Skeletal muscle tissue (tissue), 4 donors: ENCODE measurements around the gene ACER3. TPM values are rescaled to one million over a fixed set of nuclear protein-coding genes. Genes with fewer than 3 reads are reported as not detected.
A peak's percentile ranks its signal among the peaks of the same experiment; 100 is the strongest.
"Not testable (repeated sequence)": the region's sequence is repeated elsewhere in the genome, so short reads cannot be mapped to it uniquely, and the experiment has no call there.

Experiments used
- H3K27ac ChIP-seq: one replicate; pipeline ENCODE4 v1.7.0; 2013; ENCODE audit warnings: mild to moderate bottlenecking, low read depth, low read length, inconsistent platforms
- H3K27me3 ChIP-seq, 3 donors: one replicate each; pipeline ENCODE4 v1.7.0; 2013; ENCODE audit warnings: low read length in 3 of 3; ENCODE audit not compliant: control insufficient read depth in 3 of 3, insufficient read depth in 3 of 3
- H3K36me3 ChIP-seq, 3 donors: one replicate each; pipeline ENCODE4 v1.7.0; 2013; ENCODE audit warnings: low read length in 3 of 3; ENCODE audit not compliant: control insufficient read depth in 3 of 3, insufficient read depth in 3 of 3
- H3K4me1 ChIP-seq, 3 donors: one replicate each; pipeline ENCODE4 v1.7.0; 2013; ENCODE audit warnings: low read length in 3 of 3, mild to moderate bottlenecking in 3 of 3; ENCODE audit not compliant: control insufficient read depth in 3 of 3, insufficient read depth in 3 of 3
- H3K4me3 ChIP-seq, 3 donors: one replicate each; pipeline ENCODE4 v1.7.0; 2013; ENCODE audit warnings: low read length in 3 of 3
- H3K9ac ChIP-seq, 3 donors: one replicate each; pipeline ENCODE4 v1.7.0; 2013; ENCODE audit warnings: low read length in 3 of 3, mild to moderate bottlenecking in 3 of 3, moderate library complexity in 2 of 3, low read depth in 1 of 3
- H3K9me3 ChIP-seq, 3 donors: one replicate each; pipeline ENCODE4 v1.7.0; 2013; ENCODE audit warnings: low read length in 3 of 3; ENCODE audit not compliant: control insufficient read depth in 3 of 3
- total RNA-seq: library from RNA; depleted of rRNA; stranded (reverse); fragments of >200 nt; gene quantifications from one replicate; pipeline ENCODE4 v1.2.3, GENCODE V29; 2014
- donor health status: Osteomylitis.

The ACER3 gene
- total RNA-seq, 1 donor from 2014 or later, result 7.3 TPM

GRCh38 chr11:77039491-77040400 lies 179.0 kb downstream of the ACER3 start:
- Histone ChIP-seq H3K27ac (no peak overlapping the region), H3K4me1 (peaks cover 9 to 13% (median 10%) of the 10 kb centered on the region in 3 donors), H3K9ac (no peak overlapping the region), H3K27me3 (peaks cover 46 to 69% (median 66%) of the 10 kb centered on the region in 3 donors), H3K36me3 (no peaks in the 10 kb centered on the region), H3K9me3 (no peaks in the 10 kb centered on the region), H3K4me3 (peak overlapping the region in 2 of 3 donors; percentile 40 to 54)

- Histone ChIP-seq H3K9me3 (no peaks in the 10 kb centered on the region), H3K36me3 (no peaks in the 10 kb centered on the region), H3K4me3 (peak overlapping the region in 1 of 3 donors; percentile 22), H3K27me3 (peaks cover 46 to 72% (median 70%) of the 10 kb centered on the region in 3 donors), H3K9ac (no peak overlapping the region), H3K4me1 (peaks cover 9 to 13% (median 10%) of the 10 kb centered on the region in 3 donors), H3K27ac (no peak overlapping the region)
Observed at GRCh38 chr11:77040401-77040777, 179.7 kb downstream of the ACER3 start.

GRCh38 chr11:77040889-77041288 lies 180.2 kb downstream of the ACER3 start:
- H3K9me3 ChIP-seq, result no peaks in the 10 kb centered on the region
- no peak overlapping the region for H3K9ac ChIP-seq
- peaks cover 47 to 77% (median 72%) of the 10 kb centered on the region in 3 donors for H3K27me3 ChIP-seq
- peaks cover 9 to 13% (median 13%) of the 10 kb centered on the region in 3 donors for H3K4me1 ChIP-seq
- H3K4me3 ChIP-seq, result no peak overlapping the region
- no peak overlapping the region for H3K27ac ChIP-seq
- H3K36me3 ChIP-seq, result no peaks in the 10 kb centered on the region

- H3K9me3 ChIP-seq, result no peaks in the 10 kb centered on the region
- H3K4me3 ChIP-seq, result no peak overlapping the region
- peaks cover 48 to 68% (median 67%) of the 10 kb centered on the region in 3 donors for H3K27me3 ChIP-seq
- H3K36me3 ChIP-seq, result no peaks in the 10 kb centered on the region
- H3K27ac ChIP-seq, result no peak overlapping the region
- no peak overlapping the region for H3K9ac ChIP-seq
- peaks cover 10 to 13% (median 13%) of the 10 kb centered on the region in 3 donors for H3K4me1 ChIP-seq
Observed at GRCh38 chr11:77042111-77042726, 181.5 kb downstream of the ACER3 start.

GRCh38 chr11:77044356-77044755 lies 183.6 kb downstream of the ACER3 start:
- H3K9me3 ChIP-seq, result no peaks in the 10 kb centered on the region
- H3K27ac ChIP-seq, result no peak overlapping the region
- no peak overlapping the region for H3K4me3 ChIP-seq
- peaks cover 11 to 12% (median 11%) of the 10 kb centered on the region in 3 donors for H3K4me1 ChIP-seq
- no peaks in the 10 kb centered on the region for H3K36me3 ChIP-seq
- peaks cover 33 to 55% (median 53%) of the 10 kb centered on the region in 3 donors for H3K27me3 ChIP-seq
- H3K9ac ChIP-seq, result no peak overlapping the region

GRCh38 chr11:77044886-77045285 lies 184.2 kb downstream of the ACER3 start:
- Histone ChIP-seq H3K27me3 (peaks cover 27 to 50% (median 48%) of the 10 kb centered on the region in 3 donors), H3K36me3 (no peaks in the 10 kb centered on the region), H3K4me1 (peaks cover 6 to 7% (median 6%) of the 10 kb centered on the region in 3 donors), H3K4me3 (no peak overlapping the region), H3K9me3 (no peaks in the 10 kb centered on the region), H3K9ac (no peak overlapping the region), H3K27ac (no peak overlapping the region)

- no peaks in the 10 kb centered on the region for H3K36me3 ChIP-seq
- peaks cover 0 to 4% (median 2%) of the 10 kb centered on the region in 3 donors for H3K4me1 ChIP-seq
- no peaks in the 10 kb centered on the region for H3K9me3 ChIP-seq
- H3K27me3 ChIP-seq, result peaks cover 15 to 38% (median 36%) of the 10 kb centered on the region in 3 donors
- no peak overlapping the region for H3K4me3 ChIP-seq
- no peak overlapping the region for H3K27ac ChIP-seq
- no peak overlapping the region for H3K9ac ChIP-seq
Observed at GRCh38 chr11:77046060-77046501, 185.4 kb downstream of the ACER3 start.

GRCh38 chr11:77047007-77047927 lies 186.5 kb downstream of the ACER3 start:
- peaks cover 0 to 4% (median 2%) of the 10 kb centered on the region in 3 donors for H3K4me1 ChIP-seq
- H3K27ac ChIP-seq, result no peak overlapping the region
- peak overlapping the region in 1 of 3 donors; percentile 50 for H3K9ac ChIP-seq
- peaks cover 10 to 27% (median 26%) of the 10 kb centered on the region in 3 donors for H3K27me3 ChIP-seq
- peak overlapping the region in 2 of 3 donors; percentile 47 to 65 for H3K4me3 ChIP-seq
- no peaks in the 10 kb centered on the region for H3K9me3 ChIP-seq
- no peaks in the 10 kb centered on the region for H3K36me3 ChIP-seq

GRCh38 chr11:77047928-77048446 lies 187.3 kb downstream of the ACER3 start:
- not testable (repeated sequence) for H3K9ac ChIP-seq, H3K4me3 ChIP-seq, H3K4me1 ChIP-seq, H3K9me3 ChIP-seq, H3K27ac ChIP-seq, H3K36me3 ChIP-seq
- H3K27me3 ChIP-seq, result peaks cover 7 to 22% (median 20%) of the 10 kb centered on the region in 3 donors
